ENCODE results near the gene RNF212. TPM values are rescaled to one million over a fixed set of nuclear protein-coding genes. Genes with fewer than 3 reads are reported as not detected.

Gene RNF212
- total RNA-seq, 1 donor: 3.0 TPM

- no peak for DNase-seq (ENCODE audit: low read depth)
- TF ChIP-seq, protein P1, sequence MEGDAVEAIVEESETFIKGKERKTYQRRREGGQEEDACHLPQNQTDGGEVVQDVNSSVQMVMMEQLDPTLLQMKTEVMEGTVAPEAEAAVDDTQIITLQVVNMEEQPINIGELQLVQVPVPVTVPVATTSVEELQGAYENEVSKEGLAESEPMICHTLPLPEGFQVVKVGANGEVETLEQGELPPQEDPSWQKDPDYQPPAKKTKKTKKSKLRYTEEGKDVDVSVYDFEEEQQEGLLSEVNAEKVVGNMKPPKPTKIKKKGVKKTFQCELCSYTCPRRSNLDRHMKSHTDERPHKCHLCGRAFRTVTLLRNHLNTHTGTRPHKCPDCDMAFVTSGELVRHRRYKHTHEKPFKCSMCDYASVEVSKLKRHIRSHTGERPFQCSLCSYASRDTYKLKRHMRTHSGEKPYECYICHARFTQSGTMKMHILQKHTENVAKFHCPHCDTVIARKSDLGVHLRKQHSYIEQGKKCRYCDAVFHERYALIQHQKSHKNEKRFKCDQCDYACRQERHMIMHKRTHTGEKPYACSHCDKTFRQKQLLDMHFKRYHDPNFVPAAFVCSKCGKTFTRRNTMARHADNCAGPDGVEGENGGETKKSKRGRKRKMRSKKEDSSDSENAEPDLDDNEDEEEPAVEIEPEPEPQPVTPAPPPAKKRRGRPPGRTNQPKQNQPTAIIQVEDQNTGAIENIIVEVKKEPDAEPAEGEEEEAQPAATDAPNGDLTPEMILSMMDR (IDR thresholded peaks at IDR 0.05; ENCODE audit: insufficient read depth, low read depth, low read length): no peak
These were observed 14.1 kb downstream of the RNF212 start for GRCh38 chr4:1099270-1099669.

GRCh38 chr4:1098311-1098925 is 14.9 kb downstream of the RNF212 start:
- no peak for DNase-seq (ENCODE audit: low read depth)
- H3K4me3 ChIP-seq (ENCODE audit: low read depth, low read length): no peak overlapping the region
- TF ChIP-seq, protein P1 (IDR thresholded peaks at IDR 0.05; ENCODE audit: insufficient read depth, low read depth, low read length): no peak

More at GRCh38 chr4:1099270-1099669, 14.1 kb downstream of the RNF212 start:
- no peak overlapping the region for H3K4me3 ChIP-seq (ENCODE audit: low read depth, low read length)

DNA sequence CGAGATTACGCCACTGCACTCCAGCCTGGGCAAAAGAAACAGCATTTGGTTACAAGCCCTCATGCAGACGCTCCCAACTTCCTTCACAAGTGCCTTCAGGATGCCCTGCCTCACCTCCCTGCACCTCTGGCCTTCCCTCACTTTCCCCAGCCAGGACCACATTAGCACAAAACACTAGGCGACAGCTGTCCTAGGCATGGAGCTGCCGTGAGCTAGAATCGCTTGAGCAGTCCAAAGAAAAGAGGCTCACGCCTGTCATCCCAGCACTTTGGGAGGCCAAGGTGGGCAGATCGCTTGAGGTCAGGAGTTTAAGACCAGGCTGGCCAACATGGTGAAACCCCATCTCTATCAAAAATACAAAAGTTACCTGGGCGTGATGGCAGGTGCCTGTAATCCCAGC is 15.8 kb downstream of the RNF212 start:
- no peak for DNase-seq (ENCODE audit: low read depth)
- no peak overlapping the region for H3K4me3 ChIP-seq (ENCODE audit: low read depth, low read length)
- TF ChIP-seq, protein P1 (IDR thresholded peaks at IDR 0.05; ENCODE audit: insufficient read depth, low read depth, low read length): no peak

DNA sequence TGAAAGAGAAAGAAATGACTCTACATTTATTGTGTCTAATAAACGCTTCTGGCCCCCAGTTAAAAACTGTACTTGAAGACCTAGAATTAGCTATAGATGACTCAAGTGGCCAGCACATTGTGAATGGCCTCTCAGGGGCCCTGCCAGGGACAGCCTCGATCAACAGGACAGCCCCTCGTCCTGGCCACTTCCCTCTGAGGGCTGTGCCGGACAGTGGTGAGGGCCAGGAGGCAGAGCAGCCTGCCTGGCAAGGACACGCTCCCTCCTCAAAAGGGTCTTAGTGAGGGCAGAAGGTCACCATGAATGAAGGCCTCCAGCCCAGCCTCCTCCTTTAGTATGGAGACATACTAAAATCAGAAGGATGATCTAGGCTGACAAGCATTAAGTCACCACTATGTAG is 16.5 kb downstream of the RNF212 start:
- no peak overlapping the region for H3K4me3 ChIP-seq (ENCODE audit: low read depth, low read length)
- no peak for DNase-seq (ENCODE audit: low read depth)
- TF ChIP-seq, protein P1 (IDR thresholded peaks at IDR 0.05; ENCODE audit: insufficient read depth, low read depth, low read length): no peak

GRCh38 chr4:1094336-1094690 is 19.1 kb downstream of the RNF212 start:
- TF ChIP-seq, protein P1 (IDR thresholded peaks at IDR 0.05; ENCODE audit: insufficient read depth, low read depth, low read length): no peak
- no peak for DNase-seq (ENCODE audit: low read depth)
- no peak overlapping the region for H3K4me3 ChIP-seq (ENCODE audit: low read depth, low read length)

DNA sequence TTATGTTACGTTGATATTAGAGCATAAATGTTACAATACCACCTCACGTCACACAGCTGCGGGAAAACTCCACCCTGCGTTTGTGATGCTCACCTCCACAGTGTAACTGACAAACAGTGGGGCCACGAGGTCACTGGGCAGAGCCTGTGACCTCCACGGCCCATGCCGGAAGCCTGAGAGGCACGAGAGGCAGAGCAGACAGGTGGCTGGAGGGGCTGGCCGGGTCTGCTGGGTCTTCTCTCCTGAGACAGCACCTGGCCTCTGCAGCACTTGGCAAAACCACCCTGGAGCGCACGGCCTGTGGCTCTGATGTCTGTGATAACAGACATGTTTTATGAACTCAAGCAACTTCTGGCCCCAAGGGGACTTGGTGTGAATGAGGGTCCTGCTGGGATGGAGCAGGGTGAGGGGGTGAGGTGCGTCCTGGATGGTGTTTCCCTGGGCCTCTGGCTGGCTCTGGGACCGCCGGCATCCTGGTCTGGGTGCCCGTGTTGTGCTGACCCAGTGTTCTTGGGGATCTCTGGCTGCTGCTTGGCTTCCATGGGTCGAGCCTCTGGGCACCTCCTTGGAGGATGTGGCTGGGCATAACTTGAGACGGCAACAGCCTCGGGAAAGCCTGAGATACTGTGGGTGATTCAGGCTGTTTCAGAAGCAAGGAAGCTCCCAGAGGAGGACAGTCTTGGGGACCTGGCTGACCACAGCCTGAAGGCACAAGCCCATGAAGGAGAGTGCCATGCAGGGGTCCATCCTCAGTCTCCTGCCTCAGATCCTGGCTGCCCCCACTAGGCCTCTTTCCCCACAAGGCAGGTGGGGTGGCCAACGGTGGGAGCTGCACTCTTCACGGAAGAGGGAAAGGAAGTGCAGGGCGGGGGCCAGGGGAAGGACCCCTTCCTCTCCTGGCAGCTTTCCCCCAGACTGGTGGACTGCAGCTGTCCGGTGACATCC is 19.7 kb downstream of the RNF212 start:
- H3K4me3 ChIP-seq (ENCODE audit: low read depth, low read length): no peak overlapping the region
- TF ChIP-seq, protein P1 (IDR thresholded peaks at IDR 0.05; ENCODE audit: insufficient read depth, low read depth, low read length): no peak
- DNase-seq (ENCODE audit: low read depth): no peak

All from fibroblast of villous mesenchyme (primary cell).